Right lobe of liver (tissue), 6 donors: Measurements from ENCODE around the gene PARL. TPM values are rescaled to one million over a fixed set of nuclear protein-coding genes. Genes with fewer than 3 reads are reported as not detected.

ENCODE experiments used
- ATAC-seq, 4 donors: fragments of 200-7000 bp; cut with Tn5 transposase; one replicate each; pipeline ENCODE4 v1.9.1; 2020; ENCODE audit warnings: mild to moderate bottlenecking in 4 of 4, moderate library complexity in 4 of 4
- DNase-seq, 3 donors: peaks; one replicate each; pipeline ENCODE4 v3.0.0-alpha.2; 2020
- H3K27ac ChIP-seq, 3 donors: fragments of 200-600 bp; one replicate each; pipeline ENCODE4 v1.8.0; 2022
- H3K27me3 ChIP-seq, 2 donors: fragments of 200-600 bp; one replicate each; pipeline ENCODE4 v1.8.0; 2022
- H3K36me3 ChIP-seq, 4 donors: fragments of 200-600 bp; sonication (generic) in 1 of 4; one replicate each; pipeline versions ENCODE4 v1.5.1 to v1.8.0; 2017 to 2022; ENCODE audit warnings: control low read depth in 1 of 4
- H3K4me1 ChIP-seq, 4 donors: fragments of 200-600 bp; sonication (generic) in 1 of 4; one replicate each; pipeline versions ENCODE4 v1.5.1 to v1.8.0; 2017 to 2022; ENCODE audit warnings: control low read depth in 1 of 4
- H3K4me3 ChIP-seq, 3 donors: fragments of 200-600 bp; one replicate each; pipeline ENCODE4 v1.8.0; 2022
- H3K9me3 ChIP-seq, 4 donors: fragments of 200-600 bp; sonication (generic) in 1 of 4; one replicate each; pipeline versions ENCODE4 v1.5.1 to v1.8.0; 2017 to 2022; ENCODE audit warnings: control low read depth in 1 of 4
- CTCF ChIP-seq, 4 donors: fragments of 200-600 bp in 3 of 4; fragments of 450-650 bp in 1 of 4; IDR thresholded peaks; one replicate each; pipeline versions ENCODE4 v1.5.1 to v1.8.0; 2016 to 2022; ENCODE audit warnings: antibody characterized with exemption in 4 of 4, mild to moderate bottlenecking in 2 of 4
- POLR2A ChIP-seq: fragments of 450-650 bp; IDR thresholded peaks from one replicate; pipeline ENCODE4 v1.6.1; 2017; ENCODE audit warnings: antibody characterized with exemption, mild to moderate bottlenecking
- WGBS: methylation state at CpG from one replicate; pipeline ENCODE4 v1.1.6; 2018; ENCODE audit warnings: low coverage, low lambda C conversion rate; ENCODE audit not compliant: insufficient coverage; ENCODE audit errors: missing lambda C conversion rate; 5-methylcytosine and 5-hydroxymethylcytosine counted together
- intact Hi-C, 2 donors: fragments of 100-400 bp; cut with DNase I; formaldehyde crosslinking; loops; one replicate each; pipeline versions ENCODE4 v1.11.2 to v1.14.1; 2022
- total RNA-seq, 6 experiments: library from RNA; depleted of rRNA in 2 of 6; stranded (reverse); fragments of >200 nt in 2 of 6; fragmentation: NEBNext Ultra II Directional in 3 of 6; extraction: Animal tissue kit (Norgen Biotek cat#: 25700) in 3 of 6; gene quantifications; one replicate each; pipeline versions ENCODE4 v1.1.0 to v1.2.4, GENCODE V29; 2016 to 2023
- donor health status: DM: no; HTN: yes; CAD: no.
- donor health status: DM: no; HTN: no; CAD: no.
- donor health status: DM: no; HTN: no; CAD: no.
- donor health status: DM: no; HTN: yes; CAD: no.
- donor health status: DM: no; HTN: yes; CAD: no.

The PARL gene
- total RNA-seq, 6 experiments from 2014 or later = 23.7 to 29.0 (median 26.2) TPM

DNA sequence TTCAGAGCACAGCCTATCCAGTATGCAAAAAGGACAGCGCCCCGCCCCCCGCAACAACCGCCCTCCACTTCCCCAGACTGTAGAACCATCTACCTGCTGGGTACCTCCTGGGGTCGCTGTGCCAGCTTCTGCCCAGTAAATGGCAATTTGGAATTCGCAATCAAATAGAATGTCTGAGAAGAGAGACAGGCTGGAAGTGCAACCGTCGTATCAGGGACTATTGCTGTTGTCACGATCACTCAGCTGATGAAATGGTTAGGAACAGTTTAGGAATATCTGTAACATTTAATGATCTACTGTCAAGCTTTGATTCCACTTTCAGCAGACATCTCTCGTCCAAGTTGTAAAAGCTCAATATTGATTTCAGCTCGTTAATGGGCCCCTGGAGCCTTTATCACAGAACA is 13.3 kb upstream of the PARL start:
- DNase-seq (no peak), ATAC-seq (no peak)
- WGBS = 47% methylated on average over 7 of the region's 11 CpGs

DNA sequence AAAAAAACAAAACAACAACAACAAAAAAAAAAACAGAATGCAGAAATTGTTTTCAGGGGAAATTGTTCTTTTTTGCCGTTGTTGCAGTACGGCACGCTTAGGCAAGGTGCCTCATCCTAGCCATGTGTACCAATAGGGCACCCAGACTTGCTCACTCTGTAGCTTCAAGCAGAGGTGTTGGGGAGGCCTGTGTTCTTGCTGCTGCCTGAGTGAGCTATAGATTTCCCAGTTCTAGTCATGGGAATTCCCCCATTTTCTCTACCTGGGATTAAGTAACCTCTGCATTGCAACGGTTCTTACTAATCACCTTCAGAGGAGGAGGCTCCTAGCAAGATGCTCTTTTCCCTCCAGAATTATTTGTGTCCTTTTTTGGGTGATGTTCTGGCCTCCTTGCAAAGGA is 12.9 kb upstream of the PARL start:
- ATAC-seq = no peak
- WGBS = 94% methylated on average over 2 of the region's 4 CpGs
- intact Hi-C loops = loop anchor here (5.0 to 10.0 kb wide), 3 partner anchors 120 to 397 kb away; partner anchors contain the start of genes ABCC5 (in 2 of the 2) and PSMD2 (in 1 of the 2)

More for the DNA sequence above, 13.3 kb upstream of the PARL start:
- Histone ChIP-seq H3K4me1 (no peaks in the 10 kb centered on the region), H3K27ac (no peak overlapping the region), H3K36me3 (no peaks in the 10 kb centered on the region), H3K27me3 (no peaks in the 10 kb centered on the region), H3K9me3 (no peaks in the 10 kb centered on the region), H3K4me3 (no peak overlapping the region)
- no peak for TF ChIP-seq CTCF (IDR thresholded peaks at IDR 0.05)
- no peak for TF ChIP-seq POLR2A
- intact Hi-C loops = loop anchor here (5.0 to 10.0 kb wide), 3 partner anchors 119 to 397 kb away; partner anchors contain the start of genes ABCC5 (in 2 of the 2) and PSMD2 (in 1 of the 2)

DNA sequence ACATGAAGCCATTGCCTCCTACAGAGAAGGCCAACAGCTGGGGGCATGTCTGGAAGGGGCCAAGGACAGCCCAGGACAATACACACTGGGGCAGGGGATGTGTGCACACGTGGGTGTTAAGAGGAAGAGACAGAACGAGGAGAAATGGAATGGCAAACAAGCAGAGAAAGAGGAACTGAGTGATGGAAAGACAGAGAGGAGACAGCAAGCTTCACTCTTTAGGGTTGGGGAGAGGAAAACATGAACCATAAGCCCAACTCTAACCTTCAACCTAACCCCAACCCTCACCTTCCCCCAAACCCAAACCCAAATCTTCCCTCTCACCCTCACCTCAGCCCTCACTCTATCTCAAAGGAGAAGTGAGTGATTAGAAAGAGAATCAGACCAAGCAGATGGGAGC is 11.9 kb upstream of the PARL start:
- Histone ChIP-seq H3K36me3 (no peaks in the 10 kb centered on the region), H3K4me1 (peaks cover 0 to 5% (median 0%) of the 10 kb centered on the region in 4 donors), H3K27me3 (no peaks in the 10 kb centered on the region), H3K9me3 (no peaks in the 10 kb centered on the region), H3K4me3 (no peak overlapping the region), H3K27ac (no peak overlapping the region)
- WGBS = 29% methylated on average over 1 of the region's 2 CpGs
- no peak for ATAC-seq
- DNase-seq = no peak
- intact Hi-C loops = loop anchor here (5.0 to 10.0 kb wide), 3 partner anchors 121 to 398 kb away; partner anchors contain the start of genes ABCC5 (in 2 of the 2) and PSMD2 (in 1 of the 2)
- TF ChIP-seq CTCF (IDR thresholded peaks at IDR 0.05) (no peak), POLR2A (no peak)

More for the DNA sequence above, 12.9 kb upstream of the PARL start:
- Histone ChIP-seq H3K27ac (no peak overlapping the region), H3K4me3 (no peak overlapping the region), H3K36me3 (no peaks in the 10 kb centered on the region), H3K4me1 (peaks cover 0 to 3% (median 0%) of the 10 kb centered on the region in 4 donors), H3K9me3 (no peaks in the 10 kb centered on the region), H3K27me3 (no peaks in the 10 kb centered on the region)
- DNase-seq = no peak
- TF ChIP-seq CTCF (IDR thresholded peaks at IDR 0.05) (no peak), POLR2A (no peak)

GRCh38 chr3:183896184-183896583 is 11.5 kb upstream of the PARL start:
- 60% methylated on average over 2 of the region's 3 CpGs for WGBS
- H3K9me3 ChIP-seq = no peaks in the 10 kb centered on the region
- ATAC-seq = peak in 1 of 4 donors; percentile 41

More at GRCh38 chr3:183896184-183896583, 11.5 kb upstream of the PARL start:
- peaks cover 0 to 5% (median 0%) of the 10 kb centered on the region in 4 donors for H3K4me1 ChIP-seq
- TF ChIP-seq CTCF (IDR thresholded peaks at IDR 0.05) (no peak), POLR2A (no peak)
- no peak overlapping the region for H3K4me3 ChIP-seq
- no peak overlapping the region for H3K27ac ChIP-seq
- no peak for DNase-seq
- intact Hi-C loops = loop anchor here (5.0 to 10.0 kb wide), 3 partner anchors 121 to 399 kb away; partner anchors contain the start of genes ABCC5 (in 2 of the 2) and PSMD2 (in 1 of the 2)
- H3K27me3 ChIP-seq = no peaks in the 10 kb centered on the region
- no peaks in the 10 kb centered on the region for H3K36me3 ChIP-seq
